ENCODE measurements around the gene HDGFL3. TPM values are rescaled to one million over a fixed set of nuclear protein-coding genes. Genes with fewer than 3 reads are reported as not detected.

HDGFL3 gene
- total and polyA plus RNA-seq, 9 of the 15 experiments (the other 6 are each of a cell fraction or from before 2014, with no cell fraction given): 6.7 to 42.0 (median 31.4) TPM

- TF ChIP-seq VEZF1 (CRISPR knock-in tag; IDR thresholded peaks at IDR 0.05): peak; percentile 30; the same call in 1 of the 2 replicates
- TF ChIP-seq ETV5 (CRISPR knock-in tag; IDR thresholded peaks at IDR 0.05; ENCODE audit: low read depth): peak; percentile 63; the same call in 1 of the 2 replicates
- TF ChIP-seq TRIM24 (IDR thresholded peaks at IDR 0.05): peak in 1 of 2 experiments; percentile 35; a peak in 1 of 4 replicates
- TF ChIP-seq ZNF707 (CRISPR knock-in tag; conservative IDR thresholded peaks at IDR 0.05): no peak
- no peak for TF ChIP-seq JUNB (CRISPR knock-in tag; conservative IDR thresholded peaks at IDR 0.05)
- TF ChIP-seq RBFOX2 (IDR thresholded peaks at IDR 0.05; ENCODE audit: low read depth, low read length): peak; percentile 73
- no peak for TF ChIP-seq ZNF512 (tag; IDR thresholded peaks at IDR 0.05)
- no peak for TF ChIP-seq KLF13 (tag; IDR thresholded peaks at IDR 0.05; ENCODE audit: borderline replicate concordance, low read depth)
- TF ChIP-seq CHD4 (IDR thresholded peaks at IDR 0.05; ENCODE audit: insufficient read depth, insufficient replicate concordance, low read depth, low read length, poor library complexity, severe bottlenecking): no peak
- no peak for TF ChIP-seq NKRF (IDR thresholded peaks at IDR 0.05; ENCODE audit: borderline replicate concordance)
- TF ChIP-seq SREBF1 (IDR thresholded peaks at IDR 0.05; ENCODE audit: borderline replicate concordance, low read depth, low read length): no peak
- TF ChIP-seq HMBOX1 (IDR thresholded peaks at IDR 0.05): 0 out of 2 replicates have a peak, but pooled peaks have one; percentile 37
- no peak for TF ChIP-seq MTA1 (IDR thresholded peaks at IDR 0.05; ENCODE audit: borderline replicate concordance)
- no peak for TF ChIP-seq HLTF (IDR thresholded peaks at IDR 0.05)
- no peak for TF ChIP-seq PREB (CRISPR knock-in tag; IDR thresholded peaks at IDR 0.05)
- TF ChIP-seq KLF6 (CRISPR knock-in tag; IDR thresholded peaks at IDR 0.05; ENCODE audit: borderline replicate concordance): no peak
- no peak for TF ChIP-seq RFX1 (IDR thresholded peaks at IDR 0.05)
- no peak for TF ChIP-seq MCM5 (IDR thresholded peaks at IDR 0.05; ENCODE audit: low read depth)
- TF ChIP-seq RBM25 (IDR thresholded peaks at IDR 0.05; ENCODE audit: low read depth, low read length, severe bottlenecking): no peak
Measured at GRCh38 chr15:83108266-83109219, 99.1 kb downstream of the HDGFL3 start (continued).
